Fibroblast of lung (primary cell): Measurements from ENCODE around the gene CNNM4.

Source experiments
- CTCF ChIP-seq, 2 donors: IDR thresholded peaks in 1 of 2; conservative IDR thresholded peaks in 1 of 2; 1 replicate in 1 of 2; 2 replicates in 1 of 2; pipeline ENCODE4 v1.5.1; 2011 to 2012; ENCODE audit warnings: low read length in 2 of 2, control low read depth in 1 of 2, inconsistent platforms in 1 of 2, low read depth in 1 of 2, mild to moderate bottlenecking in 1 of 2
- EZH2 ChIP-seq: IDR thresholded peaks from 2 replicates; pipeline ENCODE4 v1.5.1; 2012; ENCODE audit warnings: low read length, control low read depth, mild to moderate bottlenecking; ENCODE audit errors: missing control alignments

GRCh38 chr2:96822786-96823185, 62.1 kb downstream of the CNNM4 start:
- no peak for TF ChIP-seq EZH2
- TF ChIP-seq CTCF (conservative IDR thresholded peaks at IDR 0.05 in 1 of 2, IDR thresholded peaks at IDR 0.05 in 1 of 2; ENCODE audit: low read depth in 1 of 2, low read length in 2 of 2): no peak
